Kidney (tissue), 14 donors: ENCODE data around the gene TCIRG1. TPM values are rescaled to one million over a fixed set of nuclear protein-coding genes. Genes with fewer than 3 reads are reported as not detected.

ENCODE experiments used
- DNase-seq, 5 donors: peaks; one replicate each; pipeline ENCODE4 v3.0.0-alpha.2; 2013 to 2020
- FAIRE-seq: peaks from 2 replicates; lab custom pipeline; 2012; peaks lifted over from hg19 to GRCh38; lab: Jason Lieb, UNC
- H3K27ac ChIP-seq, 2 donors: one replicate each; pipeline ENCODE4 v1.7.0; 2013; ENCODE audit warnings: low read depth in 2 of 2, low read length in 2 of 2, inconsistent platforms in 1 of 2
- H3K27me3 ChIP-seq: one replicate; pipeline ENCODE4 v1.7.1; 2013; ENCODE audit warnings: low read length, inconsistent platforms; ENCODE audit not compliant: control insufficient read depth, insufficient read depth
- H3K36me3 ChIP-seq, 3 donors: one replicate each; pipeline versions ENCODE4 v1.7.0 to v1.7.1; 2013; ENCODE audit warnings: low read length in 3 of 3, control low read depth in 1 of 3, inconsistent platforms in 1 of 3; ENCODE audit not compliant: insufficient read depth in 3 of 3, control insufficient read depth in 2 of 3
- H3K4me1 ChIP-seq, 3 donors: one replicate each; pipeline versions ENCODE4 v1.7.0 to v1.7.1; 2013; ENCODE audit warnings: low read length in 3 of 3, inconsistent platforms in 1 of 3, low read depth in 1 of 3; ENCODE audit not compliant: control insufficient read depth in 2 of 3, insufficient read depth in 2 of 3
- H3K4me3 ChIP-seq, 3 donors: one replicate each; pipeline versions ENCODE4 v1.7.0 to v1.8.1; 2013; ENCODE audit warnings: low read length in 3 of 3, control low read depth in 1 of 3, inconsistent platforms in 1 of 3
- H3K9ac ChIP-seq, 3 donors: one replicate each; pipeline versions ENCODE4 v1.7.0 to v1.7.1; 2013; ENCODE audit warnings: low read length in 3 of 3, control low read depth in 1 of 3, inconsistent platforms in 1 of 3
- H3K9me3 ChIP-seq, 3 donors: one replicate each; pipeline versions ENCODE4 v1.7.0 to v1.7.1; 2013; ENCODE audit warnings: low read length in 3 of 3, control low read depth in 1 of 3, inconsistent platforms in 1 of 3; ENCODE audit not compliant: control insufficient read depth in 2 of 3, insufficient read depth in 1 of 3
- intact Hi-C: fragments of 100-400 bp; cut with DNase I; formaldehyde crosslinking; loops from one replicate; pipeline ENCODE4 v1.11.1; 2022
- polyA plus RNA-seq: library from polyadenylated mRNA; stranded (reverse); fragments of 350-450 nt; fragmentation: Illumina TruSeq; extraction: RNeasy Lipid Tissue Mini Kit (QIAGEN cat#74804); gene quantifications from one replicate; pipeline ENCODE4 v1.2.3, GENCODE V29; 2014; ENCODE audit warnings: low read depth, low replicate concordance; ENCODE audit not compliant: insufficient read depth
- total RNA-seq: library from RNA; stranded (reverse); fragmentation: NEBNext Ultra II Directional; extraction: Animal tissue kit (Norgen Biotek cat#: 25700); gene quantifications from one replicate; pipeline ENCODE4 v1.2.1, GENCODE V29; 2021
- TF ChIP-seq, protein P1 (sequence below): IDR thresholded peaks from 3 replicates; pipeline ENCODE4 v1.5.1; 2012; ENCODE audit warnings: mild to moderate bottlenecking, moderate library complexity, borderline replicate concordance; ENCODE audit not compliant: insufficient read depth; ENCODE audit errors: extremely low read depth
- donor health status: control.
- donor health status: control.
- donor health status: control.
- donor health status: control.
- donor health status: control.
- donor health status: DM: yes; HTN: yes; CAD: no.
- donor health status: Normal renal cell carcinoma (clear cell type).

The TCIRG1 gene
- total and polyA plus RNA-seq, 2 donors from 2014 or later: 36.3 to 97.1 TPM

DNA sequence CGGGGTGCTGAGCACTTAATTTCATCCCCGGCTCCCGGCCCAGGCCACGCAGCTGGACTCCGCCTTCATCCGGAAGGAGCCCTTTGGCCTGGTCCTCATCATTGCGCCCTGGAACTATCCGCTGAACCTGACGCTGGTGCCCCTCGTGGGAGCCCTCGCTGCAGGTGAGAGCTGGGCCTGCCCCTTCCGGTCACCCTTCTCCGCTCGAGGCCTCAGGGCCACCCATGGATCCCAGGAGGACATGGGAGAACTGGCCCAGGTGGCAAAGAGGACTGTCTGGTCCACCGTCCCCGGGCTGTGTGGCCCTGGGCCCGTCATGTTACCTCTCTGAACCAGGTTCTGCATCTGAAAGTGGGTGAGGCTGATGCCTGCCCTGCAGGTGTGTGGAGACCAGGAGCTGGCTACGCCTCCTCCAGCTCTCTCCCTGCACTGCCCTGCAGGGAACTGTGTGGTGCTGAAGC is 20.1 kb upstream of the TCIRG1 start:
- no peaks in the 10 kb centered on the region for H3K27me3 ChIP-seq
- H3K4me3 ChIP-seq: no peak overlapping the region
- intact Hi-C loops: no loop called here
- H3K36me3 ChIP-seq: no peaks in the 10 kb centered on the region
- peaks cover 0 to 13% (median 0%) of the 10 kb centered on the region in 3 donors for H3K4me1 ChIP-seq
- H3K9me3 ChIP-seq: no peaks in the 10 kb centered on the region
- TF ChIP-seq, protein P1, sequence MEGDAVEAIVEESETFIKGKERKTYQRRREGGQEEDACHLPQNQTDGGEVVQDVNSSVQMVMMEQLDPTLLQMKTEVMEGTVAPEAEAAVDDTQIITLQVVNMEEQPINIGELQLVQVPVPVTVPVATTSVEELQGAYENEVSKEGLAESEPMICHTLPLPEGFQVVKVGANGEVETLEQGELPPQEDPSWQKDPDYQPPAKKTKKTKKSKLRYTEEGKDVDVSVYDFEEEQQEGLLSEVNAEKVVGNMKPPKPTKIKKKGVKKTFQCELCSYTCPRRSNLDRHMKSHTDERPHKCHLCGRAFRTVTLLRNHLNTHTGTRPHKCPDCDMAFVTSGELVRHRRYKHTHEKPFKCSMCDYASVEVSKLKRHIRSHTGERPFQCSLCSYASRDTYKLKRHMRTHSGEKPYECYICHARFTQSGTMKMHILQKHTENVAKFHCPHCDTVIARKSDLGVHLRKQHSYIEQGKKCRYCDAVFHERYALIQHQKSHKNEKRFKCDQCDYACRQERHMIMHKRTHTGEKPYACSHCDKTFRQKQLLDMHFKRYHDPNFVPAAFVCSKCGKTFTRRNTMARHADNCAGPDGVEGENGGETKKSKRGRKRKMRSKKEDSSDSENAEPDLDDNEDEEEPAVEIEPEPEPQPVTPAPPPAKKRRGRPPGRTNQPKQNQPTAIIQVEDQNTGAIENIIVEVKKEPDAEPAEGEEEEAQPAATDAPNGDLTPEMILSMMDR: no peak
- DNase-seq (no peak), FAIRE-seq (no peak)
- no peak overlapping the region for H3K27ac ChIP-seq
- H3K9ac ChIP-seq: no peak overlapping the region

DNA sequence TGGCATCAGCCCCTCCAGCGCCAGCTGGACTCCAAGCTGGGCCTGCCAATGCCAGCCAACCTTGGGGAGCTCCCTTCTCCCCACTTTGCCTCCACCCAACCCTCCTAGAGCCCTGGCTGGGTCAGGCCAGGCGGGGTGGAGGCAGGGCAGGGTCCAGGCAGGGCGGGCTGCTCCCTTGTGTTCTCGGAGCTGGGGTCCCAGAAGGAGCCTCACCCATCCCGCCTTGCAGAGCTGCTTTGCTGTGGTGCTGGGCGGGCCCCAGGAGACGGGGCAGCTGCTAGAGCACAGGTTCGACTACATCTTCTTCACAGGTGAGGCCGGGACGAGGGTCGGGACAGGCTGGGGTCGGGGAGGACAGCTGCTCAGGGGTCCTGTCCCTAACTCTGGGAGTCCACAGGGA is 19.3 kb upstream of the TCIRG1 start:
- Histone ChIP-seq H3K27ac (no peak overlapping the region), H3K9me3 (no peaks in the 10 kb centered on the region), H3K4me1 (peaks cover 0 to 6% (median 0%) of the 10 kb centered on the region in 3 donors), H3K4me3 (no peak overlapping the region), H3K9ac (no peak overlapping the region), H3K36me3 (no peaks in the 10 kb centered on the region), H3K27me3 (no peaks in the 10 kb centered on the region)
- FAIRE-seq (no peak), DNase-seq (no peak)
- TF ChIP-seq, protein P1: no peak
- intact Hi-C loops: no loop called here

DNA sequence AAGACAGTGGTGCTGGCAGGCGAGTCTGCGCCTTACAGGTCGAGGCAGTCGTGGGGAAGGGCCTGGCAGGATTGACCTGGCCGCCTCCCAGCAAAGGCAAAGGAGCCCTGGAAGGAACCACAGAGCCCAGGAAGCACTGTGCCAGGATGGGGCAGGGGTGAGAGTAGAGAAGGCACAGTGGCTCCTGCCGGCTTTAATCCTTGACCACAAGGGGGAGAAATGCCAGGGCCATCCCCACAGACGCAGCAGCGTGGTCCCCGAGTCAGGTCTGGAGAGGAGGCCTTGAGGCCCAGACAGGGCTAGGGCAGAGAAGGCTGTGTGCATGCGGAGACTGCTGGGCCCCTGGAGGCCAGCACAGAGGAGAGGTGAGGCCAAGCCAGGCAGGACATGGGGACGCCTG is 18.2 kb upstream of the TCIRG1 start:
- no peaks in the 10 kb centered on the region for H3K36me3 ChIP-seq
- TF ChIP-seq, protein P1: no peak
- intact Hi-C loops: no loop called here
- H3K27ac ChIP-seq: no peak overlapping the region
- H3K9ac ChIP-seq: no peak overlapping the region
- FAIRE-seq (no peak), DNase-seq (no peak)
- no peaks in the 10 kb centered on the region for H3K27me3 ChIP-seq
- H3K4me3 ChIP-seq: no peak overlapping the region
- H3K4me1 ChIP-seq: peaks cover 0 to 2% (median 0%) of the 10 kb centered on the region in 3 donors
- H3K9me3 ChIP-seq: no peaks in the 10 kb centered on the region
